Astrocyte (in vitro differentiated cells and primary cell): ENCODE data around the gene COL3A1. TPM values are rescaled to one million over a fixed set of nuclear protein-coding genes. Genes with fewer than 3 reads are reported as not detected.
A peak's percentile ranks its signal among the peaks of the same experiment; 100 is the strongest.

ENCODE experiments used
- microRNA-seq: library from miRNA; unstranded; fragments of <30 nt; microRNA quantifications from one replicate; pipeline ENCODE4 v1.2.0, GENCODE V29; 2020
- total RNA-seq: library from RNA; stranded (reverse); gene quantifications from 2 replicates; pipeline ENCODE4 v1.2.1, GENCODE V29; 2021

COL3A1 gene
- total RNA-seq, 1 donor from 2014 or later: 350 TPM

Small RNA genes within 50 kb of the gene (microRNA-seq; reads per million reads assigned to microRNA genes)
- not detected for gene MIR1245A
- not detected for gene MIR1245B
- gene MIR3606: 2.7 reads per million, percentile 3 among the genes with 10 or more reads in this experiment

Other genes with a start within 250 kb of the COL3A1 start
- 429 and 580 TPM in 2 replicates for gene COL5A2, start 205.4 kb downstream of the COL3A1 start, total RNA-seq